ENCODE results near the gene GNG3.

DNA sequence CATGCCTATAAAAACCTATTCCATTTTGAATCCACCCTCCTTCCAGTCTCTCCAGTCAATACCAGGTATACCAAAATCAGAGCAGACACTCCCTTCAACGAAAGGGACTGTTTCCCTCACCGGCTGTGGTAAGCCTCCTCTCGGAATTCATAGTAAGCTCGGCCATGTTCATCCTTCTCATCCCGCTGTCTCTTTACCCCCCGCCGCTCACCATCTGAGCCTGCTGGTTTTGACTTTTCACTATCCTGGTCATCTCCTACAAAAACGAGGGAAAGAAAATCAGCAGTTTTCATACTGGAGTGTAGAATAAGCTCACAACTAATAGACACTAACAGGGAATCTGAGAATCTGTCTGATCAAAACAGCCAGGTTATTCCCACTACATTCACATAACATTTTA lies 16.7 kb downstream of the GNG3 start:
- TF ChIP-seq, protein P1, sequence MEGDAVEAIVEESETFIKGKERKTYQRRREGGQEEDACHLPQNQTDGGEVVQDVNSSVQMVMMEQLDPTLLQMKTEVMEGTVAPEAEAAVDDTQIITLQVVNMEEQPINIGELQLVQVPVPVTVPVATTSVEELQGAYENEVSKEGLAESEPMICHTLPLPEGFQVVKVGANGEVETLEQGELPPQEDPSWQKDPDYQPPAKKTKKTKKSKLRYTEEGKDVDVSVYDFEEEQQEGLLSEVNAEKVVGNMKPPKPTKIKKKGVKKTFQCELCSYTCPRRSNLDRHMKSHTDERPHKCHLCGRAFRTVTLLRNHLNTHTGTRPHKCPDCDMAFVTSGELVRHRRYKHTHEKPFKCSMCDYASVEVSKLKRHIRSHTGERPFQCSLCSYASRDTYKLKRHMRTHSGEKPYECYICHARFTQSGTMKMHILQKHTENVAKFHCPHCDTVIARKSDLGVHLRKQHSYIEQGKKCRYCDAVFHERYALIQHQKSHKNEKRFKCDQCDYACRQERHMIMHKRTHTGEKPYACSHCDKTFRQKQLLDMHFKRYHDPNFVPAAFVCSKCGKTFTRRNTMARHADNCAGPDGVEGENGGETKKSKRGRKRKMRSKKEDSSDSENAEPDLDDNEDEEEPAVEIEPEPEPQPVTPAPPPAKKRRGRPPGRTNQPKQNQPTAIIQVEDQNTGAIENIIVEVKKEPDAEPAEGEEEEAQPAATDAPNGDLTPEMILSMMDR (IDR thresholded peaks at IDR 0.05; ENCODE audit: borderline replicate concordance, extremely low read depth, low read length, poor library complexity, severe bottlenecking) = no peak
- TF ChIP-seq EZH2 (IDR thresholded peaks at IDR 0.05; ENCODE audit: borderline replicate concordance, low read depth, low read length, severe bottlenecking) = no peak
